Measurements from ENCODE around the gene TMEM176B. TPM values are rescaled to one million over a fixed set of nuclear protein-coding genes. Genes with fewer than 3 reads are reported as not detected.
A peak's percentile ranks its signal among the peaks of the same experiment; 100 is the strongest.

Gene TMEM176B
- total and polyA plus RNA-seq, 2 donors (not counting 3 experiments of a cell fraction or from before 2014, with no cell fraction given) = 0.23 TPM; not detected in 1

DNA sequence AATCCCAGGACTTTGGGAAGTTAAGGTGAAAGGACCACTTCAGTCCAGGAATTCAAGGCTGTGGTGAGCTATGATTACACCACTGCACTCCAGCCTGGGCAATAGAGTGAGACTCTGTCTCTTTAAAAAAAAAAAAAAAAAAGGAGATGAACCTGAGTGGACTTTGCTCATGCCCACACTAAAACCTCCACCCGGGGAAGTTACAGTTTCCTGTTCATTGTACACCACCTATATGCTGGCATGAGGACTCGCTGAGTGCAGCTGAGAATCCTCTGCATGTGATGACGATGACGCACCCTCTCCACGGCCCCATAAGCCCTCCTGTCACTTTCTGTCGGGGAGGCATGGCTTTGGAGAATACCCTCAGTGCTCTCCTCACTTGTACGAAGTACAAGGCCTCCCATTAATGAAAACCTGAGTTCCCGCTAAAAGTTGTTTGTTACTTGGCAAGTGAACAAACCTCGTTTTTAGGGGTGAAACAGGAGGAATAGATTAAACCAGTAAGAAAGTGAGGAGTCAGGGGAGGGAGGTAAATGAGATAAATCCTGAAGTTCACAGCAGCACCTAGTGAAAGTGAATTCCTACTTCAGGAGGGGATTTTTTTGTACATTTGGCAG lies 15.9 kb downstream of the TMEM176B start:
- CTCF ChIA-PET = interaction anchor here (0.7 to 1.1 kb wide), 3 partner anchors 21 to 205 kb away, joined by 3 to 4 read pairs (median 3); no protein-coding TSS in a partner anchor
- Histone ChIP-seq H3K4me1 (ENCODE audit: control insufficient read depth, extremely low read depth, insufficient read depth, low read length) (no peaks in the 10 kb centered on the region), H3K9me3 (replicated peaks; ENCODE audit: control insufficient read depth, insufficient read depth, low read length) (no peaks in the 10 kb centered on the region), H3K4me2 (ENCODE audit: insufficient read depth, low read length) (no peak overlapping the region), H3K27ac (ENCODE audit: insufficient read depth, low read depth, low read length) (no peak overlapping the region), H2AFZ (ENCODE audit: low read depth, low read length) (no peak overlapping the region), H3K27me3 (ENCODE audit: control insufficient read depth in 2 of 2, insufficient read depth in 2 of 2, low read length in 2 of 2) (peaks cover 15 to 17% of the 10 kb centered on the region in 2 experiments), H3K36me3 (ENCODE audit: control insufficient read depth in 2 of 2, extremely low read depth in 1 of 2, insufficient read depth in 2 of 2, low read length in 2 of 2) (no peaks in the 10 kb centered on the region), H3K79me2 (ENCODE audit: control insufficient read depth, insufficient read depth, low read length) (no peaks in the 10 kb centered on the region), H4K20me1 (replicated peaks; ENCODE audit: control insufficient read depth, extremely low read depth, insufficient read depth, low read length) (no peaks in the 10 kb centered on the region), H3K9me1 (replicated peaks; ENCODE audit: control insufficient read depth, extremely low read depth, insufficient read depth, low read length) (no peaks in the 10 kb centered on the region), H3K4me3 (replicated peaks in 1 of 3; ENCODE audit: insufficient read depth in 1 of 3, low read depth in 1 of 3, low read length in 3 of 3) (no peak overlapping the region), H3K9ac (replicated peaks; ENCODE audit: extremely low read depth, insufficient read depth, low read length) (no peak overlapping the region)
- dilution Hi-C loops (cut with MboI; ENCODE audit: extremely low pct_ligation_motif_present, low sequenced_read_pairs) (no loop called here), intact Hi-C loops (cut with micrococcal nuclease) (no loop called here)
- POLR2A ChIA-PET = no interaction called here
- TF ChIP-seq MYC (IDR thresholded peaks at IDR 0.05; ENCODE audit: low read depth, low read length) (no peak), GATA2 (IDR thresholded peaks at IDR 0.05; ENCODE audit: insufficient read depth, insufficient read length, low read depth, low read length) (no peak), JUN (IDR thresholded peaks at IDR 0.05; ENCODE audit: borderline replicate concordance, insufficient read depth, insufficient read length, low read depth) (no peak), POLR2AphosphoS5 (IDR thresholded peaks at IDR 0.05; ENCODE audit: insufficient read depth, low read depth, low read length) (no peak)
- TF ChIP-seq, protein P1, sequence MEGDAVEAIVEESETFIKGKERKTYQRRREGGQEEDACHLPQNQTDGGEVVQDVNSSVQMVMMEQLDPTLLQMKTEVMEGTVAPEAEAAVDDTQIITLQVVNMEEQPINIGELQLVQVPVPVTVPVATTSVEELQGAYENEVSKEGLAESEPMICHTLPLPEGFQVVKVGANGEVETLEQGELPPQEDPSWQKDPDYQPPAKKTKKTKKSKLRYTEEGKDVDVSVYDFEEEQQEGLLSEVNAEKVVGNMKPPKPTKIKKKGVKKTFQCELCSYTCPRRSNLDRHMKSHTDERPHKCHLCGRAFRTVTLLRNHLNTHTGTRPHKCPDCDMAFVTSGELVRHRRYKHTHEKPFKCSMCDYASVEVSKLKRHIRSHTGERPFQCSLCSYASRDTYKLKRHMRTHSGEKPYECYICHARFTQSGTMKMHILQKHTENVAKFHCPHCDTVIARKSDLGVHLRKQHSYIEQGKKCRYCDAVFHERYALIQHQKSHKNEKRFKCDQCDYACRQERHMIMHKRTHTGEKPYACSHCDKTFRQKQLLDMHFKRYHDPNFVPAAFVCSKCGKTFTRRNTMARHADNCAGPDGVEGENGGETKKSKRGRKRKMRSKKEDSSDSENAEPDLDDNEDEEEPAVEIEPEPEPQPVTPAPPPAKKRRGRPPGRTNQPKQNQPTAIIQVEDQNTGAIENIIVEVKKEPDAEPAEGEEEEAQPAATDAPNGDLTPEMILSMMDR (IDR thresholded peaks at IDR 0.05; ENCODE audit: extremely low read depth in 1 of 2, insufficient read depth in 1 of 2, low read depth in 1 of 2, low read length in 2 of 2) = no peak
- no peak for DNase-seq (ENCODE audit: low read depth, low spot score)
- FAIRE-seq = peak; percentile 31
- no TSS peak for BruUV-seq (replicated peaks)
